C4-2B (cell line): Measurements from ENCODE around the gene SLAMF6.
"Not testable (repeated sequence)": the region's sequence is repeated elsewhere in the genome, so short reads cannot be mapped to it uniquely, and the experiment has no call there.

Source experiments
- CTCF ChIP-seq: fragments of 450-650 bp; conservative IDR thresholded peaks from 2 replicates; pipeline ENCODE4 v1.5.1; 2017; ENCODE audit warnings: mild to moderate bottlenecking
- ZFX ChIP-seq: fragments of 450-650 bp; IDR thresholded peaks from 2 replicates; pipeline ENCODE4 v1.6.1; 2017

DNA sequence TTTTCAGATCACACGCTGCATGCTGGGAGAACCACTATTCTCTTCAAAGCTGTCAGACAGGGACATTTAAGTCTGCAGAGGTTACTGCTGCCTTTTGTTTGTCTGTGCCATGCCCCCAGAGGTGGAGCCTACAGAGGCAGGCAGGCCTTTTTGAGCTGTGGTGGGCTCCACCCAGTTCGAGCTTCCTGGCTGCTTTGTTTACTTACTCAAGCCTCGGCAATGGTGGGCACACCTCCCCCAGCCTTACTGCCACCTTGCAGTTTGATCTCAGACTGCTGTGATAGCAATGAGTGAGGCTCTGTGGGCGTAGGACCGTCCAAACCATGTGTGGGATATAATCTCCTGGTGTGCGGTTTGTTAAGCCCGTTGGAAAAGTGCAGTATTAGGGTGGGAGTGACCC lies 42.3 kb downstream of the SLAMF6 start:
- not testable (repeated sequence) for TF ChIP-seq CTCF, ZFX
